ENCODE results near the gene AGGF1. TPM values are rescaled to one million over a fixed set of nuclear protein-coding genes. Genes with fewer than 3 reads are reported as not detected.

AGGF1 gene
- polyA plus RNA-seq, 1 donor from 2014 or later: 41.2 TPM

DNA sequence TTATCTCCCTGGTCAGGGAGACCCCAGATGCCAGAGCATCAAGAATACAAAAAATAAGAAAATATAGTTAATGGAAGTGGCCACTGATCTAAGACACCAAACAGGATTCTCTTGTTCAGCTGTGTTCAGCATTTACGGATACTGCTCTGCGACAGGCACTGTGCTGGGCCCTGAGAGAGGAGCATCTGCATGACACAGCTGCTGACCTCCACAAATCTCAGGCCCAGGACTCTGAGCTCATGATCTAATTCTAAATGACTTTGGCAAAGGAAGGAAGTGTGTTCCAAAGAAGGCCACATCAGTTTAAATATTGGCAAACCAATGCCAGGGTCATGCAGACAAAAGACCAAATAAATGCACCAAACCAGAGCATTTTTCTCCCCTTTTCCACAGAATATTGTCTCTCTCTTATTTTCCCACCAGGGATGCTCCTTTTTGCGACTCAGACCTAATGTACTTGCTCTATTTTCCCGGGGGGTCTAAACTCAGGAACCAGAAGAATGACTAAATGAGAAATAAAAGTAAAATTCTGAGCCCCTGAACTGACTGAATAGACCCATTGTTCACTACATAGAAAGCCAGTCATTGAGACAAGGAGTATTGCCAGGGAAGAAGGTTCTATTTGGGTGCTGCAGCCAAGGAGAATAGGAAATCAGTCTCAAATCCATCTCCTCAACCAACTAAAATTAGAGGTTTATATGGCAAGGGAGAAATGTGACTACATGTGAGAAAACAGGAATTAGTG, 1.4 kb upstream of the AGGF1 start (continued):
- TF ChIP-seq, protein P1, sequence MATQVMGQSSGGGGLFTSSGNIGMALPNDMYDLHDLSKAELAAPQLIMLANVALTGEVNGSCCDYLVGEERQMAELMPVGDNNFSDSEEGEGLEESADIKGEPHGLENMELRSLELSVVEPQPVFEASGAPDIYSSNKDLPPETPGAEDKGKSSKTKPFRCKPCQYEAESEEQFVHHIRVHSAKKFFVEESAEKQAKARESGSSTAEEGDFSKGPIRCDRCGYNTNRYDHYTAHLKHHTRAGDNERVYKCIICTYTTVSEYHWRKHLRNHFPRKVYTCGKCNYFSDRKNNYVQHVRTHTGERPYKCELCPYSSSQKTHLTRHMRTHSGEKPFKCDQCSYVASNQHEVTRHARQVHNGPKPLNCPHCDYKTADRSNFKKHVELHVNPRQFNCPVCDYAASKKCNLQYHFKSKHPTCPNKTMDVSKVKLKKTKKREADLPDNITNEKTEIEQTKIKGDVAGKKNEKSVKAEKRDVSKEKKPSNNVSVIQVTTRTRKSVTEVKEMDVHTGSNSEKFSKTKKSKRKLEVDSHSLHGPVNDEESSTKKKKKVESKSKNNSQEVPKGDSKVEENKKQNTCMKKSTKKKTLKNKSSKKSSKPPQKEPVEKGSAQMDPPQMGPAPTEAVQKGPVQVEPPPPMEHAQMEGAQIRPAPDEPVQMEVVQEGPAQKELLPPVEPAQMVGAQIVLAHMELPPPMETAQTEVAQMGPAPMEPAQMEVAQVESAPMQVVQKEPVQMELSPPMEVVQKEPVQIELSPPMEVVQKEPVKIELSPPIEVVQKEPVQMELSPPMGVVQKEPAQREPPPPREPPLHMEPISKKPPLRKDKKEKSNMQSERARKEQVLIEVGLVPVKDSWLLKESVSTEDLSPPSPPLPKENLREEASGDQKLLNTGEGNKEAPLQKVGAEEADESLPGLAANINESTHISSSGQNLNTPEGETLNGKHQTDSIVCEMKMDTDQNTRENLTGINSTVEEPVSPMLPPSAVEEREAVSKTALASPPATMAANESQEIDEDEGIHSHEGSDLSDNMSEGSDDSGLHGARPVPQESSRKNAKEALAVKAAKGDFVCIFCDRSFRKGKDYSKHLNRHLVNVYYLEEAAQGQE (IDR thresholded peaks at IDR 0.05; ENCODE audit: borderline replicate concordance): no peak

DNA sequence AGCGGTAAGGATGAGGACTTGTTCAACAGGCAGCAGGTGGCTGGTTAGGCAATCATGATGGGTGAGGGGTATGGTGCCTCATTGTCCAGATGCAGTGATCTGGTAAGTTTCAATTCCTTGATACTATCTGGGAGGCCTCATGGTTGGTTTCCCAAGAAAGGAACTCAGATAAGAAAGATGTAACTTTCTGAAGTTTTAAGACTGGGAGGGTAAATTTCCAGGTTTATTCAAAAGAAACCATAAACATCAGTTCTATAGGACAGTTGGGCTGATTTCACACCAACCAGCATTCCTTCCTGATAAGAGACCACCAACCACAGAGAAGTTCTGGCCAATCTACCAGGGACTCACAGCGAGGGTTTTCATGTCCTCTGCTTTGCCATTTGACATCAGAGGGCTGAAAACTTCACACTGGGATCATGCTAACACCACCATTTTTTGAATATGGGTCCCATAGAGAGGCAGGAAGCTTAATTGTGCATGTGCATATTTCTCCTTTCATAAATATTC, 773 bp upstream of the AGGF1 start:
- H3K4me2 ChIP-seq (ENCODE audit: low read length): peak overlapping the region; percentile 28
- no peaks in the 10 kb centered on the region for H4K20me1 ChIP-seq (ENCODE audit: insufficient read depth)
- TF ChIP-seq TAF1 (IDR thresholded peaks at IDR 0.05; ENCODE audit: low read depth) (no peak), SMC3 (conservative IDR thresholded peaks at IDR 0.05; ENCODE audit: poor library complexity) (no peak), MXI1 (conservative IDR thresholded peaks at IDR 0.05; ENCODE audit: poor library complexity, severe bottlenecking) (no peak), POLR2AphosphoS5 (IDR thresholded peaks at IDR 0.05) (no peak), EZH2 (IDR thresholded peaks at IDR 0.05; ENCODE audit: borderline replicate concordance, insufficient read depth, low read length, poor library complexity, severe bottlenecking) (no peak)
- TF ChIP-seq, protein P1 (IDR thresholded peaks at IDR 0.05; ENCODE audit: borderline replicate concordance): no peak
- H3K9ac ChIP-seq (ENCODE audit: low read length): peak overlapping the region; percentile 85
- no peaks in the 10 kb centered on the region for H3F3A ChIP-seq (ENCODE audit: insufficient read depth, low read length, poor library complexity, severe bottlenecking)
- no peaks in the 10 kb centered on the region for H3K9me3 ChIP-seq (ENCODE audit: low read length)
- no peaks in the 10 kb centered on the region for H3K36me3 ChIP-seq (ENCODE audit: insufficient read depth, low read length)
- H3K27ac ChIP-seq (ENCODE audit: low read length): peak overlapping the region; percentile 84
- peak overlapping the region; percentile 90 for H3K4me3 ChIP-seq (ENCODE audit: low read length)
- H3K79me2 ChIP-seq (replicated peaks; ENCODE audit: insufficient read depth, low read length): peaks cover 12% of the 10 kb centered on the region
- H3K27me3 ChIP-seq (ENCODE audit: insufficient read depth, low read depth, low read length): no peaks in the 10 kb centered on the region
- H3K9me2 ChIP-seq (ENCODE audit: insufficient read depth, low read length): no peaks in the 10 kb centered on the region
- H2AFZ ChIP-seq (ENCODE audit: low read depth, low read length): peak overlapping the region; percentile 48

DNA sequence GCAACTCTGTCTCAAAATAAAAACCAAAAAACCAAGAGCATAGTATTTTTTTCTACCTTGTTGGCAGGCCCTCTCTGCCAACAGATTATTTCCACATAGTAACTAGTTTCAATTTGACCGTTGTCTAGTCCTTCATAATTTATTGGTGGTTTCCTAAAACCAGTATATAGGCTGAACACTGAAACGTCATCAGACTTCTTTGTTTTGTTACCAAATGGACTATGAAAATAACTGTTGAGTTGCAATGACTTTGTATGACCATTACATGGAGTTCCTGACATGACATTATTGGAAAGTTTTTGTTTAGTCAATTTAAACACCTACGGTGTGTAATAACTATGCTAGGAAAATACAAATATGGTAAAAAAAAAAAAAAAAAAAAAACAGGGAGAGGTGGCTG, 1.7 kb downstream of the AGGF1 start:
- Histone ChIP-seq H3K9me3 (ENCODE audit: low read length) (no peaks in the 10 kb centered on the region), H3K9me2 (ENCODE audit: insufficient read depth, low read length) (no peaks in the 10 kb centered on the region), H2AFZ (ENCODE audit: low read depth, low read length) (no peak overlapping the region), H3K27me3 (ENCODE audit: insufficient read depth, low read depth, low read length) (no peaks in the 10 kb centered on the region), H3F3A (ENCODE audit: insufficient read depth, low read length, poor library complexity, severe bottlenecking) (no peaks in the 10 kb centered on the region), H3K4me3 (ENCODE audit: low read length) (peak overlapping the region; percentile 90), H3K27ac (ENCODE audit: low read length) (no peak overlapping the region), H3K79me2 (replicated peaks; ENCODE audit: insufficient read depth, low read length) (peaks cover 12% of the 10 kb centered on the region), H3K4me2 (ENCODE audit: low read length) (no peak overlapping the region), H4K20me1 (ENCODE audit: insufficient read depth) (no peaks in the 10 kb centered on the region), H3K36me3 (ENCODE audit: insufficient read depth, low read length) (no peaks in the 10 kb centered on the region), H3K9ac (ENCODE audit: low read length) (no peak overlapping the region)
- TF ChIP-seq EZH2 (IDR thresholded peaks at IDR 0.05; ENCODE audit: borderline replicate concordance, insufficient read depth, low read length, poor library complexity, severe bottlenecking) (no peak), MXI1 (conservative IDR thresholded peaks at IDR 0.05; ENCODE audit: poor library complexity, severe bottlenecking) (no peak), TAF1 (IDR thresholded peaks at IDR 0.05; ENCODE audit: low read depth) (no peak), SMC3 (conservative IDR thresholded peaks at IDR 0.05; ENCODE audit: poor library complexity) (no peak), POLR2AphosphoS5 (IDR thresholded peaks at IDR 0.05) (no peak), EP300 (conservative IDR thresholded peaks at IDR 0.05; ENCODE audit: poor library complexity, severe bottlenecking) (no peak), RAD21 (conservative IDR thresholded peaks at IDR 0.05) (no peak)
- TF ChIP-seq, protein P1 (IDR thresholded peaks at IDR 0.05; ENCODE audit: borderline replicate concordance): no peak
- TF ChIP-seq, protein P2, sequence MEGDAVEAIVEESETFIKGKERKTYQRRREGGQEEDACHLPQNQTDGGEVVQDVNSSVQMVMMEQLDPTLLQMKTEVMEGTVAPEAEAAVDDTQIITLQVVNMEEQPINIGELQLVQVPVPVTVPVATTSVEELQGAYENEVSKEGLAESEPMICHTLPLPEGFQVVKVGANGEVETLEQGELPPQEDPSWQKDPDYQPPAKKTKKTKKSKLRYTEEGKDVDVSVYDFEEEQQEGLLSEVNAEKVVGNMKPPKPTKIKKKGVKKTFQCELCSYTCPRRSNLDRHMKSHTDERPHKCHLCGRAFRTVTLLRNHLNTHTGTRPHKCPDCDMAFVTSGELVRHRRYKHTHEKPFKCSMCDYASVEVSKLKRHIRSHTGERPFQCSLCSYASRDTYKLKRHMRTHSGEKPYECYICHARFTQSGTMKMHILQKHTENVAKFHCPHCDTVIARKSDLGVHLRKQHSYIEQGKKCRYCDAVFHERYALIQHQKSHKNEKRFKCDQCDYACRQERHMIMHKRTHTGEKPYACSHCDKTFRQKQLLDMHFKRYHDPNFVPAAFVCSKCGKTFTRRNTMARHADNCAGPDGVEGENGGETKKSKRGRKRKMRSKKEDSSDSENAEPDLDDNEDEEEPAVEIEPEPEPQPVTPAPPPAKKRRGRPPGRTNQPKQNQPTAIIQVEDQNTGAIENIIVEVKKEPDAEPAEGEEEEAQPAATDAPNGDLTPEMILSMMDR (IDR thresholded peaks at IDR 0.05; ENCODE audit: poor library complexity, severe bottlenecking): no peak

All from neural cell (in vitro differentiated cells).